Measurements from ENCODE around the gene PMS2.
A peak's percentile ranks its signal among the peaks of the same experiment; 100 is the strongest.
"Not testable (repeated sequence)": the region's sequence is repeated elsewhere in the genome, so short reads cannot be mapped to it uniquely, and the experiment has no call there.

PMS2 gene

DNA sequence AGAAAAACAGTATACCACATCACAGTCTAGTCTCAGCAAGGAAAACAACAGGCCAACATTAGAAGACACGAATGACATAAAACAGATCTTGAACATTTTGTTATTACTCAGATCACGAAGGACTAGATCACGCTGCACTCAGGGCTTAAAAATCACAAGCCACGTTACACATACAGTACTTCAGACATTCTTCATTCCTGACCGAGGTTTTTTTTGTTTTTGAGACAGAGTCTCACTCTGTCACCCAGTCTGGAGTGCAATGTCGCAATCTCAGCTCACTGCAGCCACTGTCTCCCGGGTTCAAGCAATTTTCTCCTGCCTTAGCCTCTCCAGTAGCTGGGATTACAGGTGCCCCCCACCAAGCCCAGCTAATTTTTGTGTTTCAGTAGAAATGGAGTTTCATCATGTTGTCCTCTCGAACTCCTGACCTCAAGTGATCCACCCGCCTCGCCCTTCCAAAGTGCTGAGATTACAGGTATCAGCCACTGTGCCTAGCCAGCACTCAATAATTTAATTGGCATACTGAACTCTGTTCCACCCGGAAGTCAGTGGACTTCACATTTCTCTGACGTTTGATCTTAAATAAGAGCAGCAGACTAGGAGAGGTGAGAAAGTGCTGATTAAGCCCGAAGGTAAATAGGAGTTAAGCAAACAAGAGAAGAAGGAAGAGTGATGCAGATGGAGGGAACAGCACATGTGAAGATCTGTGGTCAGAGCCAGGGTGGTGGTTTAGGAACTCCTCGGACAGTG is 3.7 kb upstream of the PMS2 start:
- no peak overlapping the region for H2AFZ ChIP-seq (ENCODE audit: low read length)
- no peak for DNase-seq
- H3K79me2 ChIP-seq (ENCODE audit: low read length) = peaks cover 54% of the 10 kb centered on the region
- no peak overlapping the region for H3K27ac ChIP-seq (ENCODE audit: low read length)
- H3K4me2 ChIP-seq (ENCODE audit: low read depth, low read length) = no peak overlapping the region
- H3F3A ChIP-seq (ENCODE audit: insufficient read depth, low read length) = peaks cover 5% of the 10 kb centered on the region; the same call in 1 of the 2 replicates
- no peaks in the 10 kb centered on the region for H3K9me3 ChIP-seq (replicated peaks; ENCODE audit: insufficient read depth, low read length)
- H3K4me3 ChIP-seq (ENCODE audit: low read length) = no peak overlapping the region
- no peaks in the 10 kb centered on the region for H4K20me1 ChIP-seq (ENCODE audit: insufficient read depth, low read length)
- no peak overlapping the region for H3K9ac ChIP-seq (ENCODE audit: low read length)
- no peaks in the 10 kb centered on the region for H3K9me2 ChIP-seq (replicated peaks; ENCODE audit: insufficient read depth, low read length)
- peaks cover 4% of the 10 kb centered on the region; the same call in 1 of the 2 replicates for H3K36me3 ChIP-seq (replicated peaks; ENCODE audit: insufficient read depth, low read length)
- no peaks in the 10 kb centered on the region for H3K4me1 ChIP-seq (ENCODE audit: low read length)
- H3K27me3 ChIP-seq (replicated peaks; ENCODE audit: insufficient read depth, low read length) = no peaks in the 10 kb centered on the region
- TF ChIP-seq EZH2 (optimal IDR thresholded peaks at IDR 0.05; ENCODE audit: low read depth, low read length) (no peak), EZH2phosphoT487 (IDR thresholded peaks at IDR 0.05; ENCODE audit: low read length) (no peak), CTCF (IDR thresholded peaks at IDR 0.05; ENCODE audit: low read length) (no peak)

- Histone ChIP-seq H3K4me3 (ENCODE audit: low read length) (no peak overlapping the region), H3K4me1 (ENCODE audit: low read length) (no peaks in the 10 kb centered on the region), H3K9me3 (replicated peaks; ENCODE audit: insufficient read depth, low read length) (no peaks in the 10 kb centered on the region), H3K9me2 (replicated peaks; ENCODE audit: insufficient read depth, low read length) (no peaks in the 10 kb centered on the region), H3K9ac (ENCODE audit: low read length) (no peak overlapping the region), H3K27me3 (replicated peaks; ENCODE audit: insufficient read depth, low read length) (no peaks in the 10 kb centered on the region), H3F3A (ENCODE audit: insufficient read depth, low read length) (peaks cover 5% of the 10 kb centered on the region; the same call in 1 of the 2 replicates), H4K20me1 (ENCODE audit: insufficient read depth, low read length) (no peaks in the 10 kb centered on the region), H3K4me2 (ENCODE audit: low read depth, low read length) (no peak overlapping the region), H3K27ac (ENCODE audit: low read length) (no peak overlapping the region), H2AFZ (ENCODE audit: low read length) (no peak overlapping the region), H3K79me2 (ENCODE audit: low read length) (peaks cover 54% of the 10 kb centered on the region), H3K36me3 (replicated peaks; ENCODE audit: insufficient read depth, low read length) (no peaks in the 10 kb centered on the region)
- DNase-seq = no peak
- TF ChIP-seq CTCF (IDR thresholded peaks at IDR 0.05; ENCODE audit: low read length) = no peak
- TF ChIP-seq EZH2 (optimal IDR thresholded peaks at IDR 0.05; ENCODE audit: low read depth, low read length) = no peak
- no peak for TF ChIP-seq EZH2phosphoT487 (IDR thresholded peaks at IDR 0.05; ENCODE audit: low read length)
These were observed 2.7 kb upstream of the PMS2 start for GRCh38 chr7:6011541-6011940.

GRCh38 chr7:6010370-6010769 is 1.5 kb upstream of the PMS2 start:
- H3K4me2 ChIP-seq (ENCODE audit: low read depth, low read length) = peak overlapping the region; percentile 34
- H3K9me2 ChIP-seq (replicated peaks; ENCODE audit: insufficient read depth, low read length); DNase-seq; H4K20me1 ChIP-seq (ENCODE audit: insufficient read depth, low read length); H3K27me3 ChIP-seq (replicated peaks; ENCODE audit: insufficient read depth, low read length); H3K4me1 ChIP-seq (ENCODE audit: low read length); H3K9me3 ChIP-seq (replicated peaks; ENCODE audit: insufficient read depth, low read length); H3K4me3 ChIP-seq (ENCODE audit: low read length); H3F3A ChIP-seq (ENCODE audit: insufficient read depth, low read length); H3K9ac ChIP-seq (ENCODE audit: low read length); H3K27ac ChIP-seq (ENCODE audit: low read length); H2AFZ ChIP-seq (ENCODE audit: low read length); H3K36me3 ChIP-seq (replicated peaks; ENCODE audit: insufficient read depth, low read length): not testable (repeated sequence)
- H3K79me2 ChIP-seq (ENCODE audit: low read length) = peaks cover 48% of the 10 kb centered on the region

DNA sequence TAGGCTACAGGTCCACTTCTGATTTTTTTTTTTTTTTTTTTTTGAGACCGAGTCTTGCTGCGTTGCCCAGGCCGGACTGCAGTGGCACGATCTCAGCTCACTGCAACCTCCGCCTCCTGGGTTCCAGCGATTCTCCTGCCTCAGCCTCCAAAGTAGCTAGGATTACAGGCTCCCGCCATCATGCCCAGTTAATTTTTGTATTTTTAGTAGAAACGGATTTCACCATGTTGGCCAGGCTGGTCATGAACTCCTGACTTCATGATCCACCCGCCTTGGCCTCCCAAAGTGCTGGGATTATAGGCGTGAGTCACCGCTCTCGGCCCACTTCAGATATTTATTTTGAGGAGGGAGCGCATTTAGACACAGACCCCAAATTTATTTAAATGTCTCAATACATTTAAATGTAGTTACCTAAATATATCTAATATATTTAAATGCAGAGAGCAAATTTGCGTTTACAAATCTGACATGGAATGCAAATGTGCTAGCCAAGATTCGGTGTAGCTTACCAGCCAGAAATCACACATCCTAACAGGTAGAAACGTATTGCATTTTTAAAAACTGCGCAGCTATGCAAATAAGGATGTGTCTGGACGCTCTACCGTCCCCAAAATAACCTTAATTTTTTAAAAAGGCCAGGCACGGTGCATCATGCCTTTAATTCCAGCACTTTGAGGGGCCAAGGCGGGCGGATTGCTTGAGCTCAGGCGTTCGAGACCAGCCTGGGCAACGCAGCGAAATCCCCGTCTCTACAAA is 836 bp downstream of the PMS2 start:
- H3K4me1 ChIP-seq (ENCODE audit: low read length); H3K9me2 ChIP-seq (replicated peaks; ENCODE audit: insufficient read depth, low read length); H3F3A ChIP-seq (ENCODE audit: insufficient read depth, low read length); H3K9me3 ChIP-seq (replicated peaks; ENCODE audit: insufficient read depth, low read length); H3K36me3 ChIP-seq (replicated peaks; ENCODE audit: insufficient read depth, low read length); H3K27me3 ChIP-seq (replicated peaks; ENCODE audit: insufficient read depth, low read length); H4K20me1 ChIP-seq (ENCODE audit: insufficient read depth, low read length); H3K27ac ChIP-seq (ENCODE audit: low read length); H2AFZ ChIP-seq (ENCODE audit: low read length): not testable (repeated sequence)
- Histone ChIP-seq H3K79me2 (ENCODE audit: low read length) (peaks cover 44% of the 10 kb centered on the region), H3K4me3 (ENCODE audit: low read length) (peak overlapping the region; percentile 97), H3K9ac (ENCODE audit: low read length) (peak overlapping the region; percentile 91; the same call in 1 of the 2 replicates), H3K4me2 (ENCODE audit: low read depth, low read length) (peak overlapping the region; percentile 69; the same call in 1 of the 2 replicates)
- peak; percentile 32 for DNase-seq

Measured in MM.1S (cell line).